Endodermal cell (in vitro differentiated cells): ENCODE data around the gene USP37. TPM values are rescaled to one million over a fixed set of nuclear protein-coding genes. Genes with fewer than 3 reads are reported as not detected.

Source experiments
- DNase-seq: peaks from one replicate; pipeline ENCODE4 v3.0.0-alpha.2; 2017
- H3K27ac ChIP-seq: 2 replicates; pipeline ENCODE4 v1.5.1; 2013; ENCODE audit warnings: mild to moderate bottlenecking, low read depth, low read length, moderate library complexity
- H3K27me3 ChIP-seq: 2 replicates; pipeline ENCODE4 v1.6.1; 2013; ENCODE audit warnings: mild to moderate bottlenecking, low read length, moderate library complexity; ENCODE audit not compliant: insufficient read depth, control insufficient read depth, poor library complexity, severe bottlenecking
- H3K36me3 ChIP-seq: 2 replicates; pipeline ENCODE4 v1.7.0; 2013; ENCODE audit warnings: mild to moderate bottlenecking, low read length, moderate library complexity; ENCODE audit not compliant: control insufficient read depth, insufficient read depth
- H3K4me1 ChIP-seq: one replicate; pipeline ENCODE4 v1.7.0; 2013; ENCODE audit warnings: low read length; ENCODE audit not compliant: control insufficient read depth, insufficient read depth
- H3K4me3 ChIP-seq: 2 replicates; pipeline ENCODE4 v1.5.1; 2013; ENCODE audit warnings: mild to moderate bottlenecking, low read length, moderate library complexity
- H3K9ac ChIP-seq: 2 replicates; pipeline ENCODE4 v1.6.1; 2013; ENCODE audit warnings: mild to moderate bottlenecking, low read length, moderate library complexity; ENCODE audit not compliant: poor library complexity, severe bottlenecking; ENCODE audit errors: extremely low read depth
- H3K9me3 ChIP-seq: 2 replicates; pipeline ENCODE4 v1.6.1; 2013; ENCODE audit warnings: mild to moderate bottlenecking, low read length, moderate library complexity; ENCODE audit not compliant: control insufficient read depth
- H3K27ac Mint-ChIP-seq: 2 replicates; pipeline ENCODE4 v1.8.0; 2020; ENCODE audit warnings: mixed read lengths
- H3K27me3 Mint-ChIP-seq: 2 replicates; pipeline ENCODE4 v1.8.0; 2021; ENCODE audit warnings: mild to moderate bottlenecking, mixed read lengths; ENCODE audit not compliant: insufficient read depth
- H3K36me3 Mint-ChIP-seq: 2 replicates; pipeline ENCODE4 v1.8.0; 2020; ENCODE audit warnings: low read depth, mixed read lengths
- H3K4me1 Mint-ChIP-seq: 2 replicates; pipeline ENCODE4 v1.8.0; 2020; ENCODE audit warnings: mixed read lengths
- H3K4me3 Mint-ChIP-seq: 2 replicates; pipeline ENCODE4 v1.8.0; 2020; ENCODE audit warnings: mild to moderate bottlenecking, moderate library complexity, mixed read lengths
- H3K9me3 Mint-ChIP-seq: 2 replicates; pipeline ENCODE4 v1.8.0; 2020; ENCODE audit warnings: mild to moderate bottlenecking, mixed read lengths
- WGBS, 2 experiments: methylation state at CpG; one replicate each; pipeline versions ENCODE4 v1.1.5 to v1.1.7; 2013; ENCODE audit warnings: missing lambda C conversion rate in 2 of 2, mixed read lengths in 1 of 2; ENCODE audit not compliant: insufficient coverage in 1 of 2, insufficient read length in 1 of 2; 5-methylcytosine and 5-hydroxymethylcytosine counted together
- total RNA-seq, 2 donors: library from RNA; stranded (reverse); fragmentation: NEBNext Ultra II Directional in 1 of 2; extraction: Animal tissue kit (Norgen Biotek cat#: 25700) in 1 of 2; gene quantifications; 2 replicates in 1 of 2; 3 replicates in 1 of 2; pipeline ENCODE4 v1.2.1, GENCODE V29; 2021
- TF ChIP-seq, protein P1 (sequence below): fragments of 200-600 bp; sonication (generic); conservative IDR thresholded peaks from 2 replicates; pipeline ENCODE4 v1.5.0; 2021; ENCODE audit warnings: antibody characterized with exemption, mild to moderate bottlenecking

Gene USP37
- total RNA-seq, 2 donors from 2014 or later: 23.2 to 24.0 TPM

DNA sequence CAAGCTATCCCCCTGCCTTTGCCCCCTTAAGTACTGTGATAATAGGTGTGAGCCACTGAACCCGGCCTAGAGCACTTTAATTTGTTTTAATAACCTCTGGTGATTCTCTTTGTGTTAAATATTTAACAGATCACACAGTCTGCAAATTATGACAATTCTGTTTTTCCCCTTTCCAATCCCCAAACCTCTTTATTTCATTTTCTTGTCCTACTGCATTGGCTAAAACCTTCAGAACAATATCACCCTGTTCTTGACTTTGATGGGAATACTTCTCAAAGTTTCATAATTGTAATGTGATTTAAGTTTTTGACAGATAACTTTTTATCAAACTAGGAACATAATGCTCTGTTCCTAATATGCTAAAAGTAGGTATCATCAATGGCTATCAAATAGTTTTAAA is 44.5 kb downstream of the USP37 start:
- no peak overlapping the region for H3K4me3 ChIP-seq
- H3K27ac ChIP-seq: no peak overlapping the region
- no peaks in the 10 kb centered on the region for H3K27me3 Mint-ChIP-seq
- peaks cover 61% of the 10 kb centered on the region for H3K36me3 Mint-ChIP-seq
- peaks cover 63% of the 10 kb centered on the region for H3K36me3 ChIP-seq
- no peak overlapping the region for H3K9ac ChIP-seq
- no peaks in the 10 kb centered on the region for H3K4me1 Mint-ChIP-seq
- TF ChIP-seq, protein P1, sequence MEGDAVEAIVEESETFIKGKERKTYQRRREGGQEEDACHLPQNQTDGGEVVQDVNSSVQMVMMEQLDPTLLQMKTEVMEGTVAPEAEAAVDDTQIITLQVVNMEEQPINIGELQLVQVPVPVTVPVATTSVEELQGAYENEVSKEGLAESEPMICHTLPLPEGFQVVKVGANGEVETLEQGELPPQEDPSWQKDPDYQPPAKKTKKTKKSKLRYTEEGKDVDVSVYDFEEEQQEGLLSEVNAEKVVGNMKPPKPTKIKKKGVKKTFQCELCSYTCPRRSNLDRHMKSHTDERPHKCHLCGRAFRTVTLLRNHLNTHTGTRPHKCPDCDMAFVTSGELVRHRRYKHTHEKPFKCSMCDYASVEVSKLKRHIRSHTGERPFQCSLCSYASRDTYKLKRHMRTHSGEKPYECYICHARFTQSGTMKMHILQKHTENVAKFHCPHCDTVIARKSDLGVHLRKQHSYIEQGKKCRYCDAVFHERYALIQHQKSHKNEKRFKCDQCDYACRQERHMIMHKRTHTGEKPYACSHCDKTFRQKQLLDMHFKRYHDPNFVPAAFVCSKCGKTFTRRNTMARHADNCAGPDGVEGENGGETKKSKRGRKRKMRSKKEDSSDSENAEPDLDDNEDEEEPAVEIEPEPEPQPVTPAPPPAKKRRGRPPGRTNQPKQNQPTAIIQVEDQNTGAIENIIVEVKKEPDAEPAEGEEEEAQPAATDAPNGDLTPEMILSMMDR: no peak
- DNase-seq: no peak
- peaks cover 31% of the 10 kb centered on the region for H3K9me3 ChIP-seq
- no peak overlapping the region for H3K27ac Mint-ChIP-seq
- no peaks in the 10 kb centered on the region for H3K27me3 ChIP-seq
- no peak overlapping the region for H3K4me3 Mint-ChIP-seq
- H3K4me1 ChIP-seq: no peaks in the 10 kb centered on the region
- peaks cover 20% of the 10 kb centered on the region for H3K9me3 Mint-ChIP-seq
- 100% methylated on average over 1 of the region's 1 CpG; no CpG with 5 or more reads in 1 of the 2 experiments for WGBS, 2 experiments

DNA sequence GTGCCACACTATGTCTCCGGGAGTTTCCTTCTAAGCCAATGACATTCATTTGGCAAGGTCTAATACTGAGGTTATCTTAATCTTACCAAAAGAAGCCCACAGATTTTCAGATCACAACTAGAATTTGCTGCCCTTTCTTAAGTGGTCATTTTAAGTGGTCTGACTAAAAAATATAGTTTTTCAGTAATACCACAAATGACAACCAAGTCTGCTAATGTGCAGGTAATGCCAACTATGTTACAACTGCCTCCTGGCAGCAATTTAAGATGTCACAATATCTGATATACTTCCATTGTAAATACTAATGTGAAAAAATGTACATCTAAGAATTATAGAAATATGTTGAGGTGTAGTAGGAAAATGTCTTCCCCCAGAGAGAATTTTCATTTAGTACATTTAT is 49.3 kb downstream of the USP37 start:
- TF ChIP-seq, protein P1: no peak
- H3K36me3 Mint-ChIP-seq: peaks cover 47% of the 10 kb centered on the region
- peaks cover 7% of the 10 kb centered on the region for H3K9me3 ChIP-seq

DNA sequence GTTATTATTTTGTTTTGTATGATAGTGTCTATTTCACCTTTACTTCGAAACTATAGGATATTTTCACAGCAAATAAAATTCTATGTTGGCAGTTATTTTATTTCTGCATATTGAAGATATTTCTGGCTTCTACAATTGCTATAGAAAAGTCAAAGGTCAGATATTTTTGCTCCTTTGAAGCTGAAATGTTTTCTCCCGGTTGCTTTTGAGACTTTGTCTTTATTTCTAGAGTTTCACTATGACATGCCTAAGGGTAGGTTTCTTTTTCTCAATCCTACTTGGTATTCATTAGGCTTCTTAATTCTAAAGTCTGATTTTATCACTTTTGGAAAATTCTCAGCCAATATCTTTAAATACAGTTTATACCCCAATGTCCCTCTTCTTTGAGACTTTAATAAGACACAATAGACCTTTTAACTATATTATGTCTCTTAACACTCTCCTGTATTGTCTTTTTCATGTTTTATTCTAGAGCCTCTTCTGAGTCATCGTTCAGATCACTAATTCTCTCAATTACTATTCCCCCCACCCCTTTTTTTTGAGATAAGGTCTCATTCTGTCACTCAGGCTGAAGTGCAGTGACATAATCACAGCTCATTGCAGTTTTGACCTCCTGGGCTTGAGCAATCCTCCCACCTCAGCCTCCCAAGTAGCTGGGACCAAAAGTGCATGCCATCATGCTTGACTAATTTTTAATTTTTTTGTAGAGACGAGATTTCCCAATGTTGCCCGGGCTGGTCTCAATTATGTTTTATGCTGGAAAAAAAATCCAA is 50.5 kb downstream of the USP37 start:
- Mint-ChIP-seq H3K27me3 (no peaks in the 10 kb centered on the region), H3K4me3 (no peak overlapping the region), H3K9me3 (peaks cover 2% of the 10 kb centered on the region), H3K36me3 (peaks cover 38% of the 10 kb centered on the region), H3K4me1 (no peaks in the 10 kb centered on the region), H3K27ac (no peak overlapping the region)
- no peaks in the 10 kb centered on the region for H3K9me3 ChIP-seq
- H3K27me3 ChIP-seq: no peaks in the 10 kb centered on the region
- no peak overlapping the region for H3K27ac ChIP-seq
- TF ChIP-seq, protein P1: no peak
- no peaks in the 10 kb centered on the region for H3K4me1 ChIP-seq
- H3K36me3 ChIP-seq: peaks cover 26% of the 10 kb centered on the region
- DNase-seq: no peak
- no peak overlapping the region for H3K4me3 ChIP-seq
- H3K9ac ChIP-seq: no peak overlapping the region
- WGBS, 2 experiments: 93 to 100% methylated on average over 2 to 5 of the region's 5 CpGs

More for the DNA sequence above, 49.3 kb downstream of the USP37 start:
- 100% methylated on average over 1 of the region's 1 CpG; no CpG with 5 or more reads in 1 of the 2 experiments for WGBS, 2 experiments
- Mint-ChIP-seq H3K27ac (no peak overlapping the region), H3K27me3 (no peaks in the 10 kb centered on the region), H3K4me1 (no peaks in the 10 kb centered on the region), H3K4me3 (no peak overlapping the region), H3K9me3 (peaks cover 7% of the 10 kb centered on the region)
- H3K27ac ChIP-seq: no peak overlapping the region
- peaks cover 37% of the 10 kb centered on the region for H3K36me3 ChIP-seq
- H3K9ac ChIP-seq: no peak overlapping the region
- DNase-seq: no peak
- H3K4me1 ChIP-seq: no peaks in the 10 kb centered on the region
- H3K27me3 ChIP-seq: no peaks in the 10 kb centered on the region
- H3K4me3 ChIP-seq: no peak overlapping the region
